Measurements from ENCODE around the gene ZNF560.
A peak's percentile ranks its signal among the peaks of the same experiment; 100 is the strongest.

Gene ZNF560

DNA sequence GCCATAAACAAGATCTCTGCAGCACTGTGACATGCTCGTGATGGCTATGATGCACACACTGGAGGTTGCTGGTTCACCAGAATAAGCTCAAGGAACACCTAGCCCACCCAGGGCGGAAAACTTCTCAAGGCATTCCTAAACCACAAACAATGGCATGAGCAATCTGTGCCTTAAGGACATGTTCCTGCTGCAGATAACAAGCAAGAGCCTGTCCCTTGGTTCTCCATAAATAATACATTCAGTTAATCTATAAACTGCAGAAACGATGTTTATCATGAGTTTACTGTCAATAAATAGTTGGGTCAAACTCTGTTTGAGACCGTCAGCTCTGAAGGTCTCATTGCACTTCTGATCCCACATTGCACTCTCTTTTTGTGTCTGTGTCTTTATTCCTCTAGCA, 44.5 kb downstream of the ZNF560 start:
- Histone ChIP-seq H3K9ac (ENCODE audit: low read depth in 1 of 2, low read length in 2 of 2) (no peak overlapping the region), H3K4me3 (ENCODE audit: low read depth in 1 of 2, low read length in 2 of 2) (no peak overlapping the region), H3K9me3 (ENCODE audit: control insufficient read depth in 1 of 2, low read length in 2 of 2) (peaks cover 44 to 51% of the 10 kb centered on the region in 2 donors), H3K36me3 (ENCODE audit: control insufficient read depth in 1 of 2, insufficient read depth in 2 of 2, low read length in 2 of 2) (no peaks in the 10 kb centered on the region), H3K27me3 (ENCODE audit: control insufficient read depth in 1 of 2, insufficient read depth in 2 of 2, low read length in 2 of 2) (no peaks in the 10 kb centered on the region), H3K4me1 (ENCODE audit: control insufficient read depth in 1 of 2, insufficient read depth in 2 of 2, low read length in 2 of 2) (no peaks in the 10 kb centered on the region), H3K27ac (ENCODE audit: low read depth, low read length) (no peak overlapping the region)

- Histone ChIP-seq H3K27ac (ENCODE audit: low read depth, low read length) (no peak overlapping the region), H3K4me3 (ENCODE audit: low read depth in 1 of 2, low read length in 2 of 2) (no peak overlapping the region), H3K9ac (ENCODE audit: low read depth in 1 of 2, low read length in 2 of 2) (no peak overlapping the region), H3K27me3 (ENCODE audit: control insufficient read depth in 1 of 2, insufficient read depth in 2 of 2, low read length in 2 of 2) (no peaks in the 10 kb centered on the region), H3K36me3 (ENCODE audit: control insufficient read depth in 1 of 2, insufficient read depth in 2 of 2, low read length in 2 of 2) (no peaks in the 10 kb centered on the region), H3K4me1 (ENCODE audit: control insufficient read depth in 1 of 2, insufficient read depth in 2 of 2, low read length in 2 of 2) (no peaks in the 10 kb centered on the region), H3K9me3 (ENCODE audit: control insufficient read depth in 1 of 2, low read length in 2 of 2) (peaks cover 30 to 42% of the 10 kb centered on the region in 2 donors)
These were observed 53.4 kb downstream of the ZNF560 start for GRCh38 chr19:9445037-9445436.

GRCh38 chr19:9436358-9436757, 62.1 kb downstream of the ZNF560 start:
- H3K4me3 ChIP-seq (ENCODE audit: low read depth in 1 of 2, low read length in 2 of 2) = no peak overlapping the region
- no peak overlapping the region for H3K27ac ChIP-seq (ENCODE audit: low read depth, low read length)
- no peak overlapping the region for H3K9ac ChIP-seq (ENCODE audit: low read depth in 1 of 2, low read length in 2 of 2)

GRCh38 chr19:9435279-9436268, 62.8 kb downstream of the ZNF560 start, which contains the start of gene ZNF266:
Gene ZNF266, minus strand, starts transcription at chr19:9435573. Its CDS starts 15,484 bp downstream, at chr19:9420089.
- peaks cover 16 to 22% of the 10 kb centered on the region in 2 donors for H3K36me3 ChIP-seq (ENCODE audit: control insufficient read depth in 1 of 2, insufficient read depth in 2 of 2, low read length in 2 of 2)
- H3K27me3 ChIP-seq (ENCODE audit: control insufficient read depth in 1 of 2, insufficient read depth in 2 of 2, low read length in 2 of 2) = no peaks in the 10 kb centered on the region
- peaks cover 7 to 16% of the 10 kb centered on the region in 2 donors for H3K4me1 ChIP-seq (ENCODE audit: control insufficient read depth in 1 of 2, insufficient read depth in 2 of 2, low read length in 2 of 2)
- H3K4me3 ChIP-seq (ENCODE audit: low read depth in 1 of 2, low read length in 2 of 2) = peak within 1 kb of the TSS; percentile 89 to 94
- H3K27ac ChIP-seq (ENCODE audit: low read depth, low read length) = peak within 1 kb of the TSS; percentile 80
- H3K9me3 ChIP-seq (ENCODE audit: control insufficient read depth in 1 of 2, low read length in 2 of 2) = no peaks in the 10 kb centered on the region
- H3K9ac ChIP-seq (ENCODE audit: low read depth in 1 of 2, low read length in 2 of 2) = peak within 1 kb of the TSS; percentile 84

More at GRCh38 chr19:9436358-9436757, 62.1 kb downstream of the ZNF560 start:
- Histone ChIP-seq H3K36me3 (ENCODE audit: control insufficient read depth in 1 of 2, insufficient read depth in 2 of 2, low read length in 2 of 2) (peaks cover 9 to 14% of the 10 kb centered on the region in 2 donors), H3K4me1 (ENCODE audit: control insufficient read depth in 1 of 2, insufficient read depth in 2 of 2, low read length in 2 of 2) (peaks cover 7 to 16% of the 10 kb centered on the region in 2 donors), H3K27me3 (ENCODE audit: control insufficient read depth in 1 of 2, insufficient read depth in 2 of 2, low read length in 2 of 2) (no peaks in the 10 kb centered on the region), H3K9me3 (ENCODE audit: control insufficient read depth in 1 of 2, low read length in 2 of 2) (no peaks in the 10 kb centered on the region)

DNA sequence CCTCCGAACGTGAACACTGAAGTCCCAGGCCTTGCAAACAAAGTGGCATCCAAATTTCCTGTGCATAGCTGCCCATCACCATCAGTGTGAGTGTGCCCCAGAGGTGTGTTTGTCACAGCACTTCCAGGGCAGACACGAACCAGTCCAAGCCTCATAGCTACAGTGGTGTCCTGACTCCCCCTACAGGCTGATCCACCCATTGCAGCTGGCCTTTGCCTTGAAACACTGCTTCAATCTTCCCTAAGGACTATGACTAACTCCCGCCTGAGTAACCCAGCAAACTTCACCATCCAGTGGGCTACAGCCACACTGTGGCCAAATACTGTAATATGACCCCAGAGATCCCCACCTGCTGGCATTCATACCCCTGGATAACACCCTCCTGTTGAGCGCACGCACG, 66.9 kb downstream of the ZNF560 start:
- no peak overlapping the region for H3K9ac ChIP-seq (ENCODE audit: low read depth in 1 of 2, low read length in 2 of 2)

GRCh38 chr19:9430444-9430843, 68.0 kb downstream of the ZNF560 start:
- Histone ChIP-seq H3K27me3 (ENCODE audit: control insufficient read depth in 1 of 2, insufficient read depth in 2 of 2, low read length in 2 of 2) (no peaks in the 10 kb centered on the region), H3K4me3 (ENCODE audit: low read depth in 1 of 2, low read length in 2 of 2) (no peak overlapping the region), H3K36me3 (ENCODE audit: control insufficient read depth in 1 of 2, insufficient read depth in 2 of 2, low read length in 2 of 2) (peaks cover 30 to 53% of the 10 kb centered on the region in 2 donors), H3K9me3 (ENCODE audit: control insufficient read depth in 1 of 2, low read length in 2 of 2) (peaks cover 0 to 6% of the 10 kb centered on the region in 2 donors), H3K27ac (ENCODE audit: low read depth, low read length) (no peak overlapping the region), H3K9ac (ENCODE audit: low read depth in 1 of 2, low read length in 2 of 2) (no peak overlapping the region), H3K4me1 (ENCODE audit: control insufficient read depth in 1 of 2, insufficient read depth in 2 of 2, low read length in 2 of 2) (peaks cover 7 to 8% of the 10 kb centered on the region in 2 donors)

More for the DNA sequence above, 66.9 kb downstream of the ZNF560 start:
- Histone ChIP-seq H3K9me3 (ENCODE audit: control insufficient read depth in 1 of 2, low read length in 2 of 2) (no peaks in the 10 kb centered on the region), H3K27ac (ENCODE audit: low read depth, low read length) (no peak overlapping the region), H3K27me3 (ENCODE audit: control insufficient read depth in 1 of 2, insufficient read depth in 2 of 2, low read length in 2 of 2) (no peaks in the 10 kb centered on the region), H3K4me3 (ENCODE audit: low read depth in 1 of 2, low read length in 2 of 2) (no peak overlapping the region), H3K4me1 (ENCODE audit: control insufficient read depth in 1 of 2, insufficient read depth in 2 of 2, low read length in 2 of 2) (peaks cover 7 to 16% of the 10 kb centered on the region in 2 donors), H3K36me3 (ENCODE audit: control insufficient read depth in 1 of 2, insufficient read depth in 2 of 2, low read length in 2 of 2) (peaks cover 24 to 45% of the 10 kb centered on the region in 2 donors)

DNA sequence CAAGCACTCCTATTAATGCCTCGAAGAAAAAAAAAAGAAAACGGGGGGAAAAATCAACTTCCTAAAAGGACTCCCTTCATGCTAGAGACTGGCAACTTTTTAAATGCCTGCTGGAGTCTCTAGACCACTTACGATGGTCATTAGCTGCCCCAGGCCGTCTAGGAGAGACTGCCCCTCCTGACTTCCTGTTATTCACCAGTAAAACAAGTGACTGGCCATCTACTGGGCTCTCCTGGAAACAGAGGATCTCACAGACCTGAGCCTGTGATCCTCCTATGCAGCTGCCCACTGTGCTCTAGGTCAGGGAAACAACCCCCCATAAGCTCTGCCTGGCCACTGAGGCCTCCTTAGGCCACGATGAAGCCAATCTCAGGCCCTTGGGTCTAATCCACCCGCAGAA, 70.5 kb downstream of the ZNF560 start:
- Histone ChIP-seq H3K9me3 (ENCODE audit: control insufficient read depth in 1 of 2, low read length in 2 of 2) (peaks cover 3 to 12% of the 10 kb centered on the region in 2 donors), H3K4me1 (ENCODE audit: control insufficient read depth in 1 of 2, insufficient read depth in 2 of 2, low read length in 2 of 2) (no peaks in the 10 kb centered on the region), H3K4me3 (ENCODE audit: low read depth in 1 of 2, low read length in 2 of 2) (no peak overlapping the region), H3K27ac (ENCODE audit: low read depth, low read length) (no peak overlapping the region), H3K27me3 (ENCODE audit: control insufficient read depth in 1 of 2, insufficient read depth in 2 of 2, low read length in 2 of 2) (no peaks in the 10 kb centered on the region), H3K36me3 (ENCODE audit: control insufficient read depth in 1 of 2, insufficient read depth in 2 of 2, low read length in 2 of 2) (peaks cover 45 to 71% of the 10 kb centered on the region in 2 donors), H3K9ac (ENCODE audit: low read depth in 1 of 2, low read length in 2 of 2) (no peak overlapping the region)

Data from duodenal mucosa (tissue), 2 donors.